Stimulated activated CD4-positive, alpha-beta T cell treated with anti-CD3 and anti-CD28 coated beads, TNF-alpha, amount 100 ng/mL, for 24 hours (primary cell): ENCODE measurements around the gene MACO1.
"Not testable (repeated sequence)": the region's sequence is repeated elsewhere in the genome, so short reads cannot be mapped to it uniquely, and the experiment has no call there.

Source experiments
- DNase-seq, 3 experiments: peaks; one replicate each; pipeline ENCODE4 v3.0.0-alpha.2; 2020; ENCODE audit warnings: low read depth in 3 of 3

MACO1 gene

DNA sequence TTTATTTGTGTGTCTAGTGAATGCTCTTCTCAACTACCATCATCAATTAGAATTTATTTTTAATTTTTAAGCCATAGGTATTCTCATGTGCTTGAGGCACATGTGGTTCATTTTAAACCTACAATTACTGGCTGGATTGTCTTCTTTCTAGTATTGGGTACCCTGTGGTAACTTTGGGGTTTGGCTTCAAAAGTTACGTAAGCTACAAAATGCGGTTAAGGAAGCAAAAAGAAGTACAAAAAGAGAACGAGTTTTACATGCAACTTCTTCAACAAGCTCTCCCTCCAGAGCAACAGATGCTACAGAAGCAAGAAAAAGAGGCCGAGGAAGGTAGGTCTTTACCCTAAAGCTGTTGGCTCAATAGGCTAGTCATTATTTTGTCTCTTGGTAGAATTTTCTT is 25.8 kb downstream of the MACO1 start:
- no peak for DNase-seq

DNA sequence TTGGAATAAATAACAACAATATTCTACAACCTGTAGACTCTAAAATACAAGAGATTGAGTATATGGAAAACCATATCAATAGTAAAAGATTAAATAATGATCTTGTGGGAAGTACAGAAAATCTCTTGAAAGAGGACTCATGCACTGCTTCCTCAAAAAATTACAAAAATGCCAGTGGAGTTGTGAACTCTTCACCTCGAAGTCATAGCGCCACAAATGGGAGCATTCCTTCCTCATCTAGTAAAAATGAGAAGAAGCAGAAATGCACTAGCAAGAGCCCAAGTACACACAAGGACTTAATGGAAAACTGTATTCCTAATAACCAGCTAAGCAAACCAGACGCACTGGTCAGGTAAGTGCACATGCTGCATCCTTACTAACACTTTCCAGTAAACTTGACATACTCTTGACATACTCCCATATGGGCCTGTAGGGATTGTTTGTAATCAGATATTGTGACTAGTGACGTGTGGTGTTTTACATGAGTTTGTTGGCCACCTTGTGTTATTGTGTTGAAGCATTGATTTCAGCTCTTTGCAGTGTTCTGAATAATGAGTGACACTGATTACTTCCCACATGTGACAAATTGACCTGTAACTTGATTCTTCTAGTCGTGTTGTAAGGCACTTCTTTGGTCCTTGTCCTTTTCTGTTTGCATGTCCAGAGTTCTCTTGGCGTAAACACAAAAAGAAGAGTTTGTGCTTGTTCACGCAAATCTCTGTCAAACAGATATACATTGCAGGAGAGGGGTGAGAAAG is 28.0 kb downstream of the MACO1 start:
- DNase-seq, result no peak

DNA sequence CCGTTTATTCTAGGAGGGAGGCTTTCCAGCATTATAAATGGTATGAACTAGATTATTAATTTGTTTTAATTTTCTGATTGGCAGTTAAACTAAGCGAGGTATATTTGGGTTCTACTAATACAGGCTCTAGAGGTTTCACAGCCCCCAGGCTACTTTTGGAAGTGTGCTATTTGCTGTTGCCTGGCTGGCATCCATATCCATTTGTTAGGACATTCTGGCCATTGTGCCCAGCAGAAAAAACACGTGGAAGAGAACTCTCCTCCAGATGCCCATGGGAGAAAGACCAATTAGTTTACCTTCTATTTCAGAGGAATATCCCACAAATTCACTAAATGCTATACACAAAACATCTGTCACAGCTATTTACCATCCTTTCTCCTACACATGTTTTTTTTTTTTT is 29.3 kb downstream of the MACO1 start:
- no peak for DNase-seq

DNA sequence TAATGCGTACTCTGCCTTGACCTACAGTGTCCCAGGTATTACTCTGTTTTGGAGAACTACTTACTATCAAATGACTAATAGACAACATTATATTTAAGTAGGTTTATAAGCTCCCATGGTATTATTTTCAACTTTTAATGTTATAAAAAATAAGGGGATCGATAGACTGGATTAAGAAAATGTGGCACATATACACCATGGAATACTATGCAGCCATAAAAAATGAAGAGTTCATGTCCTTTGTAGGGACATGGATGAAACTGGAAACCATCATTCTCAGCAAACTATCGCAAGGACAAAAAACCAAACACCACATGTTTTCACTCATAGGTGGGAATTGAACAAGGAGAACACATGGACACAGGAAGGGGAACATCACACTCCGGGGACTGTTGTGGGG is 30.1 kb downstream of the MACO1 start:
- not testable (repeated sequence) for DNase-seq

DNA sequence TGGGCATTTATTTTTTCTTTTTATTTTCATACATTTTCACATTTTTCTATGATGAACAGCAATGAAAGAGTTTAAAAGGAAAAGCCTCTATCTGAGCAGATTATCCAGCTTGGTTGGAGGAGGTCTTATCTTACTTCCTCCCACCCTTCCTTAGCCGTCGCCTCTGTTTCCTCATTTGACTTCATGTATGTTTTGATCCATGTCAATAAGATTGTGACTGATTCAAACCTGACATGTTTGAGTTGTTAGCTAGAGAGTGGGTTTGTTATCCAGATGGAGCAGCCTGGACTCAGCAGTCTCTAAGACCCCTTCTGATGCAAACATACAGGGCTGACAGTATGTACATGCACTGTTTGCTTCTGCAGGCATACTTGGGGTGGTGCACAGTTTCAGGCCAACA is 31.2 kb downstream of the MACO1 start:
- DNase-seq, result no peak

DNA sequence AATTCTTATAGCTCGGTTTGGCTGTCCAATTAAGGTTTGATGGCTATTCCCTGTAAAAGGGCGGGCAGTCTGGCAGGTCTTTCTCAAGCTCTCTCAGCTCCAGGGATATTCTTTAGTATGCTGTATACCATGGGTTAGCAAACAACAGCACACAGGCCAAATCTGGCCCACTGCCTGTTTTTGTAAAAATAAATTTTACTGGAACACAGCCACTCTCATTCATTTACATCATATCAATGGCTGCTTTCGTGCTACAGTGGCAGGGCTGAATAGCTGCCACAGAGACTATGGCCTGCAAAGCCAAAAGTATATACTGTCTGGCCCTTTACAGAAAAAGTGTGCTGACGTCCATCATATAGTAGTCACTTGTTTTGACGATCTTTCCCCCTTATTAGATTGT is 32.0 kb downstream of the MACO1 start:
- DNase-seq, result no peak

DNA sequence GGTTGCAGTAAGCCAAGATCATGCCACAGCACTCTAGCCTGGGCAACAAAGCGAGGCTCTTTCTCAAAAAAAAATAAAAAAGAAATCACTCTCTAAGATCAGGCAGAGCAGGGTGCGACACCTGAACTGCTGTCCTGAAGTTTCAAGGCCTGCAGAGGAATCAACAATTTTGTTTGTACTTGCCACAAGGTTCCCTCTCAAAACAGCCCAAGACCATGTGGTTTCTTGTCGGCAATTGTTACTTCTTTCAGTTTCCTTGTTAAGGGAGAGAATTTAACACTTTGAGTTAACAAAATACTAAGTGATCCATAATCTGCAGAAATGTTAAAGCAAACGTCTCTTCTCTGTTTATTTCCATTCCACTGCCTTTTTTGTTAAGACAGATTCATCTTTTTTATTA is 36.5 kb downstream of the MACO1 start:
- DNase-seq, result no peak

DNA sequence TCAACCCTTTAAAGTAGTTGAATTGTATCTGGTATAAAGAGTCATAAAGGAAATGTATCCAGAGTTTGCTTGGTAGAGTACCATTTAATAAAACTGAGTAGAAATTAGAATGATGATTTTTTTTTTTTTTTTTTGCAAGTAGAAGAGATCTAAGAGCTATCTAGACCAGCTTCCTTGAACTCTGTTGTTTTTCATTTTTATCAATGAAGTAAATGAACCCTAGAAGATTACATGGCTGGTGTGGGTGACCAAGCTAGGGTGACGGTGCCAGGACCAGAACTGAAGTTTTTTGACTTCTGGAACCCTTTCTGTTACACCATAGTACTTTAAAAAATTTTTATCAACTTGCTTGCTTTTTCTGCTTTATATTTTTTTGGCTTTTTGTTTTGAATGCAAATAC is 36.9 kb downstream of the MACO1 start:
- no peak for DNase-seq

DNA sequence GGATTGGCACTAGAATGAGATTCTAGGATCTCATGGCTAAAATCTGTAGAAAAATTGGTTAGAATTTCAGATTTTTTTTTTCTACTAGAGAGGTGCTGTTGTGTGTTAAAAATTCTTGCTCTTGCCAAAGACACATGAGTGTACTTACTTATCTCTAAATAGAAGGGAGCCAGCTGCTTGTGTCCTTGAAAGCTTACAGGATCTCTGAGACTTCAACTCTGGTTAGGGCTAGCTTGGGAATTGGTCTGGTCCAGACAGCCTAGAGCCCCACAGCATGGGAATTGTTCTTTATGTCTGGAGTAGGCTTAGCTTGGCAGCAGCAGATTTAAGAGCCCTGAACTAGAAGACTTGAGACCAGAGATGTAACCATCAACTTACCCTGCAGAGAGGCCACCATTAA is 37.3 kb downstream of the MACO1 start:
- no peak for DNase-seq

DNA sequence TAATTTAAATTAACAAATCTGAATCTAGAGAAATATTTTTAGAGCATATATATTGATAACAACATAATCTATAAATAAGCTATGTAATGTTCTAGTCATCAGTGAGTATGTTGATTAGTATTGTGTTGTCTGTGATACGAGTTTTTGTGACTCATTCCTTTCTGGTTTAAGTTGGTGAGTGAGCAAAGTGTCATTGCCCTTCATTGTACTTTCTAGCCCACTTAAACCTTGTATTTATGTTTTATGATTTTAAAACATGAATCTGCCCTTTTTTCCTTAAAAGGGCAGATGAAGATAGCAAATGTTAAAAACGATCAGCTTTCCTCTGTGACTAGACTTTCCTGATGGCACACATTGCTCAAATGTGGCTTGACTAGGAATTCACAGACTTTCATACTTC is 38.5 kb downstream of the MACO1 start:
- DNase-seq, result no peak

DNA sequence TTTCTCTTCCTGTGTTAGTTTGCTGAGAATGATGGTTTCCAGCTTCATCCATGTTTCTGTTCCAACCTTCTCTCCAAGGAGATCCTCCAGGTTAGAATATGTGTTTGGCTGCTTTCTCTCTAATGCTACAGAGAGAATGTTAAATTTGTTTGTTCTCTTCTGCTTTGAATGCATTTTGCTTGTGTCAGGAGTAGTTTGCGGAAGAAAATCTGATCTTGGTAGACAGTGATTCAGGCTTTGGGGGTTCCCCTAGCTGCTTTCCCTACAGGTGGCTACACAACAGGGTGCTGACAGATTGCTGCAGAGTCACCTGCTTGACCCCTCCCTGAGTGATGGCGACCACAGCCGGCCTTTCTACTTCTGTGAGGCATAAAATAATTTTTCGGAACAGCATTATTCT is 41.8 kb downstream of the MACO1 start:
- DNase-seq, result no peak

DNA sequence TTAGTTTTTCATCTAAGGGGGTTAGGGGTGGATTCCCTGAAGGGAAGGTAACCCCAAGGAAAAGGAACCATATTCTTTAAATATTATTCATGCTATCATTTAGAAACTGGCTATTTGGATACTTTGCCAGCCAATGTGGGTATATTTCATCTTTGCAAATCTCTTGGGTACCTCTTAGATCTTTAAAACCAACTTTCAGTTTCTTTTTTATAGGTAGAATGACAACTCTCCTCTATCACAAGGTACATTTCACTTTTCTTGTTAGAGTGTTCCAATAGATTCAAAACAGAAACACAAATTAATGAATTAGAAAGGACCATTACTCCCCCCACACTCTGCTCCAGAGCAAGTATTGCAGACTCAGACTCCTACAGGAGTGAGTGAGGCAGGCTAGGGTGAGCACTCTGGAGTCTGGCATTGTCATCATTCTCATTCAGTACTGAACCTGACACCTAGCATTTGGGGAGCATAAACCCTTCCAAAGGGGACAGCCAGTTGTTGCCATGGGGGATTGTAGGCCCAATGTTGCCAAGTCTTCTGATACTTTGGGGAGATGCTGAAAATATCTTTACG is 43.0 kb downstream of the MACO1 start:
- DNase-seq, result no peak

DNA sequence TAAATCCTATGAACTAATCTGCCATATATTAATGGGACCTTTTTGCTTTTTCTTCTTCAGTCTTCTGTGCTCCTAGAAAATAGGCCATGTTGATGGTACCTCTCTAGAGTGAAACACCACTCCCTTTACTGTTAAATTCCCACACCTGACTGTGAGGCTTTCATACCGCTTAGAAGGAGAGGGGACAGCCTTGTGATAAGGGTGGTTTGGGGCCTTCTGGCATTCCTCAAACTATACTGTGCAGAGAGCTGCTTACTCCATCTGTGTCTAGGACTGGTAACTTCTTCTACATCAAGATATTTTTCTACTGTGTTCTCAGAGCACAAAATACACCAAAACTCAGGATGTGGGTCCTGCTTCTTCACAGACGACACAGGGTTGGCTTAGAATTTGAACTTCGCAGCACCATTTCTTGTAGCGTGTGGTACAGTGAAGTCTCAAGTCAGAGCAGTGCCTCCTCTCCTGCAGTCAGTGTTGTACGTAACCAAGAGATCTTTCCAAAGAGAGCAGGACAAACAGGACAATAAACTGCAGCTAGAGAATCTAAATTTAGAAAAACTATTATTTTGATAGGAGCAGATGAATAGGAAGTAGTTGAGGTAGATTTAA is 43.8 kb downstream of the MACO1 start:
- DNase-seq, result no peak

DNA sequence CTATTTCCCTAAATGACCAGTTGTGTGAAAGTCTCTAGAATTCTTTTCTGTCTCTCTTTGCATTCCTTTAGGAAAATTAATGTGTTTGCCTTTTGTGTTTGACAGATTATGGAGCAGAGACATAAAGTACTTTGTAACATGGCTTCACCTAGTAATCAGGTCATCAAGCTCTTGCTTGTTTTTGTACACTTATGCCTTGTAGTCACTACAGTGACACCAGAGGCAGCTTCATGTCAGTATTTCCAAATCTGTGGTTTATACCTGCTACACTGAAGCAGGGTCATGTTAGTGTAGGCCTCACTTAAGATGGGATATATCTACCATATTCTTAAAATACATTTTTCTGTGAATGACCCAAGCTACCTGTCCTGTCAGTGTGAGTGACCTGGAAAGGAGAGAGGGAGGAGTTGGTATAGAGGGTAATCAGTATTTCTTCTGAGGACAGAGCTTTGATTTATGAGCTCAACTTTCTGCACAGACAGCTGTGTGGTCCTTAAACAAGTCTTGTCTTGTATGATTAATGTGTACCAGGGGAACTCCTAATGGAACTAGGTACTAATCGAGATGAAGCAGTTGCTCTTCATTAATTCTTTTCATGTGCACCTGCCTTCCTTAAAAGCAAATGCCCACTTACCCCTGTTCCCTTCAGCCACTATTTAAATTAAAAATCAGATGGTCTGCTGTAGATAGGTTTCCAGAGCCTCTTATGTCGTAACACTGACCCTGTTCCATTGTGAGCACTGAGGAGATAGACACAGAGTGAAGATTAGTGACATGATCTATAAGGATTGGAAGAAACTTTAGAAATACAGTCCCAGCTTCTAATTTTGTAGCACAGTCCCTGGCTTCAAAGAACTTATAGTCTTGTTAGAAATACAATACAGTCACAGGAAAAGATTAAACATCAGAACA is 45.7 kb downstream of the MACO1 start:
- no peak for DNase-seq

DNA sequence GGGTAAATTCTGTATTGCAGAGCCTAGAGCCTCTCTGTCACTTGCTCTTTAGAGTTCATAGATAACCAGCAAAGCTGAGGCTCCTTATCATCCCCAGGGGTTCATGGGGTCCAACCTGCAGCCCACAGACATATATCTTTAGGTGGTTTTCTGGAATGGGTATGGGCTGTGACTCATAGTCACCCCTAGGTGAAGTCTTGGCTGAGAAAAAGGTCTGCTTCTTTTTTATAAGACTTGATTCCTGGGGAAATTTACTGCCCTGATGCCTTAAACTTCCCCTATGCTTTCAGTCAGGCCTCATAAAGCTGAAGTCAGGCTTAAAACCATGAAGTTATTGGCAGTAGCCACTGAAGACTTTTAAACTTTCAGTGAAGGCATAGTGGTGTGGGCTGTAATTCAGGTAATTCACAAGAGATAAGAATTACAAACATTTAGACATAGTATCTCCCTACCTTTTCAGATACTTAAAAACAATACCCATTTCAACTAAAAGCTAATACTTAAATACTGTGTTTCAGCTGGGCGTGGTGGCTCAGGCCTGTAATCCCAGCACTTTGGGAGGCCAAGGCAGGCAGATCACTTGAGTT is 46.8 kb downstream of the MACO1 start:
- no peak for DNase-seq

DNA sequence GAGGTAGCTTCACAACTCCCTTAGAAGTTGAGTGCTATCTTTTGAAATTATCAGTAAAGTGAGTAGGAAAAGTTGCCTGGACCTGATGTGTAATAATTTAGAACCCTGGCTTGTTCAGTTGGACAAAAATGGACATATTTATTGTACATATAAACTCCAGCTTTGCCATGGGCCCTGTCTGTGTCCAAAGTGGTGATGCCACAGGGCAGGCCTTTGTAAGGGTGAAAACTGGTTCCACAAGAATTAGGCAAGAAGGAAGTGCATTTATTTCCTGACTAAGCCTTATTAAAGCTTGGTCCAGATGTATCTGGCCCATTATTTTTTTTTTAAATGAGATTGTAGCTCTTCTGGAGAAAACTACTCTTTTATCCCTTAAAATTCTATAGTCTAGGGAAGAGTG is 47.9 kb downstream of the MACO1 start:
- no peak for DNase-seq

DNA sequence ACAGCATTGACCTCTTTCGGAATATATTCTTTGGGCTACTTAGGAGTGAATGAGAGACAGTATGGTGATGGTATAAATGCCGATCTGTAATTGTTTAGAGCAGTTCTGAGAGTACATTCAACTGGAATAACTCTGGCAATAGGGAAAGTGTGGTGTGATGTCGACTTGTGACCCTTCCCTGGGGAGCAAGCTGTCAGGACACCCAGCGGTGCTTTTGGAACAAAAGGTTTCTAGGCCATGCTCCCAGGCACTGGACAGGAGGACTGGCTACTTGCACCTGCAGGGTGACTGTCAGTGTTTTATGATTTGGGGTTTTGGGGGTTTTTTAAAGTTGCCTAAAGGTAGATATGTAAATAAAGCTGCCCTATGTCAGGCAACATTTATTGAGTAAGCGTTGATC is 50.9 kb downstream of the MACO1 start:
- no peak for DNase-seq

DNA sequence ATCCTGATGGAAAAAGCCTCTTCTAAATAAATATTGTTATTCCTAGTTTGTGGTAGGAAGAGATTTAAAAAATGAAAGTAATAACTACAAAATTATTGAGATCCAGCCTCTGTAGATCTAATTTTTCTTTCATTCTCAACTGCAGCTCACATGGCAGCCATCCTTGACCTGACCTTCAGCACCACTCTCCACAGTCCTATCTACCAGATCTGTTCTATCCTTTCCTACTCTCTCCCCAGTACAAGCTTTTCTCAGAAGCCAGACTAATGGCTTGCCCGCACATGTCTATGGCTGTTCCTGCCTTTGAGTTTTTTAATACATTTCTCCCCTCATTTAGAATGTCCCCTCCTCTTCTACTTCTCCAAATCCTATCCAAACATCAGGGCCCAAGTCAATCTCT is 51.5 kb downstream of the MACO1 start:
- DNase-seq, result no peak

DNA sequence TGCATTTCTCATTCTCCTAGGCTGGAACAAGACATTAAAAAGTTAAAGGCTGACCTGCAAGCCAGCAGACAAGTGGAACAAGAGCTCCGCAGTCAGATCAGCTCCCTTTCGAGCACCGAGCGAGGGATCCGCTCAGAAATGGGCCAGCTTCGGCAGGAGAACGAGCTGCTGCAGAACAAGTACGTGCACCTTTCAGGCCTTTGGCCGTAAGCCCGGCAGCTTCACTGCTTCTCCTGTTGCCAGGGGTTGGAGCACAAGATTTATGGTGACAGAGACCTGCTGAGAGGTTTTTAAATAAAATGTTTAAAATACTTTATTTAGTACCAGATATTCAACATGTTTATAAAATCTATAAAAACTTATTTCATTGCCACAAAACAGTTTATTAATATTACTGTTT is 53.4 kb downstream of the MACO1 start:
- no peak for DNase-seq

DNA sequence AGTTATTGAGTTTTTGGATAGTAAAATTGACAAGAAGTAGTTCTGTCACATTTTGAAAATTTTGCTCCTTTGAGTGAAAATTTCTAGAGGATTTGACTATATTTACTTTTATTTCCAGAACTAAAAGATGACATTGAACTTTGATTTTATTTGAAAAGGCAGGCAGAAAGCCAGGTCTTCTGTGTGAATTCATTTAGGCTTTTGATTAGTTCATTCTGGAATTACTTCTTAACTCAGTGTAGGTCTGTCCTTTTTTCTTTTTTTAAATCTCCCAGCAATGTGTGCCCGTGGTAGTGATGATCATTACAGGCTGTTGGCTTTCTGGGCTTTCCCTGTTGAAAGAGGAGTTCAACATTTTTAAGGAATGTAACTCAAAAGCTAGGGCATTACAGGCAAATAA is 53.8 kb downstream of the MACO1 start:
- no peak for DNase-seq

DNA sequence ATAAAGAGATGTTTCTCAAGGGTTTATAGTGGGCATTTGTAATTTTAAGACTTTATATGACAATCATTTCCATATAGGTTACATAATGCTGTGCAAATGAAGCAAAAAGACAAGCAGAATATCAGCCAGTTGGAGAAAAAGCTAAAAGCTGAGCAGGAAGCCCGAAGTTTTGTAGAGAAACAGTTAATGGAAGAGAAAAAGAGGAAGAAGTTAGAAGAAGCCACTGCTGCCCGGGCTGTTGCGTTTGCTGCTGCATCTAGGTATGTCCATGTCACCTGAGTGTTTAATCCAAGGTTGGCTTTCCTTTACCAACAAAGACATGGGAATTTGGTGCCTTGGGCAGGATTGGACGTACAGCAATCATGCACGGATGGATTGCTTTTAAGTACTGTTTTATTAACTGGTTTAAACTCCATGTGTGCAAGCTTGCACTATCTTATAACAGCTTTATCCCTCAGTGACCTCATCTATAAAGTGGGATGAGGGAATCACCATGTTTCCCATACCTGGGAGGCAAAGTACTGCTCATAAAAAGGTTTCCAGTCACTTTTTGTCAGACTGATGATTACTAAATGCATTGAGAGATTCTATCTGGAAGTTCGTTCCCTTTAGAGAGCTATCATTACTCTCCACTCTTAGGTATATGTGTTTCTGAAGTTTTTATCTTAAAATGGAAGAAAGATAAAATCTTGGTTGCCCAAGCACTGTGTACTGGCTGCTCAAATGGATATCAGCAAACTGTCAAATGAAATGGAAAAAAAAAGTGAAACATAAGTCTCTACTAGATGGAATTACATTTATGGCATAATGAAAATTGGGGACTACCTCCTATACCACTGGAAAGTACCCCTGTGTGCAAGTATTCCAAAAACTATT is 55.1 kb downstream of the MACO1 start:
- no peak for DNase-seq
